Lower leg skin (tissue), 4 donors: Measurements from ENCODE around the gene HBE1. TPM values are rescaled to one million over a fixed set of nuclear protein-coding genes. Genes with fewer than 3 reads are reported as not detected.

Source experiments
- DNase-seq, 2 donors: peaks; one replicate each; pipeline ENCODE4 v3.0.0-alpha.2; 2019; ENCODE audit warnings: low spot score in 2 of 2
- H3K4me3 ChIP-seq: fragments of 200-600 bp; sonication (generic); 2 replicates; pipeline ENCODE4 v1.5.1; 2017; ENCODE audit warnings: mild to moderate bottlenecking, low read depth; ENCODE audit not compliant: poor library complexity, severe bottlenecking
- CTCF ChIP-seq, 3 donors: fragments of 450-650 bp; IDR thresholded peaks; one replicate each; pipeline ENCODE4 v1.5.1; 2016; ENCODE audit warnings: antibody characterized with exemption in 3 of 3, mild to moderate bottlenecking in 3 of 3, moderate library complexity in 2 of 3
- POLR2A ChIP-seq, 2 donors: fragments of 450-650 bp; IDR thresholded peaks; one replicate each; pipeline ENCODE4 v1.6.1; 2016 to 2017; ENCODE audit warnings: antibody characterized with exemption in 2 of 2, mild to moderate bottlenecking in 1 of 2, moderate library complexity in 1 of 2
- WGBS, 2 donors: methylation state at CpG; one replicate each; pipeline ENCODE4 v1.1.5; 2018; 5-methylcytosine and 5-hydroxymethylcytosine counted together
- intact Hi-C: fragments of 100-400 bp; cut with DNase I; formaldehyde crosslinking; loops from one replicate; pipeline ENCODE4 v1.15.0; 2023; ENCODE audit warnings: low total_unique reads
- total RNA-seq, 4 donors: library from RNA; depleted of rRNA; stranded (reverse); fragments of >200 nt; gene quantifications; one replicate each; pipeline ENCODE4 v1.1.0, GENCODE V29; 2016

HBE1 gene
- total RNA-seq, 4 donors from 2014 or later, result not detected

- intact Hi-C loops, result no loop called here
- DNase-seq, result no peak
- TF ChIP-seq CTCF (IDR thresholded peaks at IDR 0.05) (no peak), POLR2A (IDR thresholded peaks at IDR 0.05) (no peak)
- no peak overlapping the region for H3K4me3 ChIP-seq
- WGBS, 2 donors, result 90 to 91% methylated on average over 8 of the region's 8 CpGs
Observed at GRCh38 chr11:5293028-5293427, 23.3 kb upstream of the HBE1 start.

- no peak overlapping the region for H3K4me3 ChIP-seq
- TF ChIP-seq CTCF (IDR thresholded peaks at IDR 0.05) (no peak), POLR2A (IDR thresholded peaks at IDR 0.05) (no peak)
- intact Hi-C loops, result no loop called here
- WGBS, 2 donors, result 68 to 76% methylated on average over 1 of the region's 1 CpG
- DNase-seq, result no peak
Observed at GRCh38 chr11:5291207-5291838, 21.6 kb upstream of the HBE1 start.

GRCh38 chr11:5290106-5290505 lies 20.4 kb upstream of the HBE1 start:
- TF ChIP-seq POLR2A (IDR thresholded peaks at IDR 0.05), result no peak
- no peak for TF ChIP-seq CTCF (IDR thresholded peaks at IDR 0.05)
- WGBS, 2 donors, result 91 to 92% methylated on average over 1 of the region's 1 CpG
- no peak for DNase-seq
- intact Hi-C loops, result no loop called here
- no peak overlapping the region for H3K4me3 ChIP-seq

- TF ChIP-seq CTCF (IDR thresholded peaks at IDR 0.05) (no peak), POLR2A (IDR thresholded peaks at IDR 0.05) (no peak)
- DNase-seq, result no peak
- H3K4me3 ChIP-seq, result no peak overlapping the region
- intact Hi-C loops, result loop anchor here (1.0 kb wide), 1 partner anchor 20 kb away; no protein-coding TSS in a partner anchor
Observed at GRCh38 chr11:5289696-5290095, 20.0 kb upstream of the HBE1 start.

- no peak for DNase-seq
- 78 to 84% methylated on average over 6 of the region's 6 CpGs for WGBS, 2 donors
- H3K4me3 ChIP-seq, result no peak overlapping the region
- TF ChIP-seq POLR2A (IDR thresholded peaks at IDR 0.05) (no peak), CTCF (IDR thresholded peaks at IDR 0.05) (no peak)
- intact Hi-C loops, result loop anchor here (1.0 kb wide), 1 partner anchor 20 kb away; no protein-coding TSS in a partner anchor
Observed at GRCh38 chr11:5288906-5289550, 19.3 kb upstream of the HBE1 start.
